H9 (cell line): ENCODE measurements around the gene SRGAP3. TPM values are rescaled to one million over a fixed set of nuclear protein-coding genes. Genes with fewer than 3 reads are reported as not detected.

Experiments used
- DNase-seq: peaks from one replicate; pipeline ENCODE4 v3.0.0-alpha.2; 2017
- H2AFZ ChIP-seq: one replicate; pipeline ENCODE4 v1.6.1; 2013; ENCODE audit warnings: mild to moderate bottlenecking, low read length, control low read depth, moderate library complexity
- H2AK5ac ChIP-seq: 2 replicates; pipeline ENCODE4 v1.6.1; 2013; ENCODE audit warnings: low read length, control low read depth, mixed read lengths; ENCODE audit not compliant: insufficient read length
- H2BK120ac ChIP-seq: one replicate; pipeline ENCODE4 v1.6.1; 2013; ENCODE audit warnings: low read depth, mild to moderate bottlenecking, low read length, control low read depth, inconsistent platforms; ENCODE audit not compliant: poor library complexity, severe bottlenecking
- H2BK12ac ChIP-seq: 2 replicates; pipeline ENCODE4 v1.6.1; 2013; ENCODE audit warnings: low read length, control low read depth, mixed read lengths, low read depth; ENCODE audit not compliant: insufficient read length
- H2BK15ac ChIP-seq: 2 replicates; pipeline ENCODE4 v1.6.1; 2013; ENCODE audit warnings: low read depth, low read length, control low read depth
- H2BK20ac ChIP-seq: one replicate; pipeline ENCODE4 v1.6.1; 2013; ENCODE audit warnings: low read depth, mild to moderate bottlenecking, low read length, control low read depth, inconsistent platforms; ENCODE audit not compliant: poor library complexity, severe bottlenecking
- H2BK5ac ChIP-seq: 2 replicates; pipeline ENCODE4 v1.6.1; 2013; ENCODE audit warnings: low read length, control low read depth, mixed read lengths; ENCODE audit not compliant: insufficient read length
- H3K14ac ChIP-seq: 2 replicates; pipeline ENCODE4 v1.6.1; 2013; ENCODE audit warnings: low read length, control low read depth; ENCODE audit not compliant: insufficient read depth
- H3K18ac ChIP-seq: 2 replicates; pipeline ENCODE4 v1.6.1; 2013; ENCODE audit warnings: low read depth, mild to moderate bottlenecking, mixed read lengths, low read length, control low read depth; ENCODE audit not compliant: insufficient read length
- H3K23ac ChIP-seq: 2 replicates; pipeline ENCODE4 v1.6.1; 2013; ENCODE audit warnings: low read length, control low read depth, mixed read lengths, low read depth; ENCODE audit not compliant: insufficient read length
- H3K23me2 ChIP-seq: 2 replicates; pipeline ENCODE4 v1.6.1; 2013; ENCODE audit warnings: low read depth, mild to moderate bottlenecking, mixed read lengths, low read length, control low read depth; ENCODE audit not compliant: insufficient read length, poor library complexity, severe bottlenecking
- H3K27ac ChIP-seq: 2 replicates; pipeline ENCODE4 v1.5.1; 2013; ENCODE audit warnings: low read length, control low read depth, mixed read lengths, low read depth; ENCODE audit not compliant: insufficient read length
- H3K27me3 ChIP-seq: 2 replicates; pipeline ENCODE4 v1.6.1; 2013; ENCODE audit warnings: low read length, control low read depth, inconsistent platforms; ENCODE audit not compliant: insufficient read depth
- H3K4ac ChIP-seq: 2 replicates; pipeline ENCODE4 v1.6.1; 2013; ENCODE audit warnings: low read depth, mild to moderate bottlenecking, control low read depth, inconsistent platforms, low read length, moderate library complexity
- H3K4me1 ChIP-seq: 2 replicates; pipeline ENCODE4 v1.6.1; 2013; ENCODE audit warnings: low read length, control low read depth, inconsistent platforms; ENCODE audit not compliant: insufficient read depth
- H3K4me2 ChIP-seq: 2 replicates; pipeline ENCODE4 v1.6.1; 2013; ENCODE audit warnings: low read length, control low read depth, mixed read lengths; ENCODE audit not compliant: insufficient read length, insufficient read depth
- H3K56ac ChIP-seq: 2 replicates; pipeline ENCODE4 v1.6.1; 2013; ENCODE audit warnings: low read depth, mild to moderate bottlenecking, mixed read lengths, low read length, control low read depth; ENCODE audit not compliant: insufficient read length
- H3K79me1 ChIP-seq: 2 replicates; pipeline ENCODE4 v1.6.1; 2013; ENCODE audit warnings: low read depth, mild to moderate bottlenecking, moderate library complexity, low read length, control low read depth, inconsistent platforms; ENCODE audit not compliant: insufficient read depth, poor library complexity, severe bottlenecking
- H3K79me2 ChIP-seq: 2 replicates; pipeline ENCODE4 v1.6.1; 2013; ENCODE audit warnings: low read length, control low read depth, inconsistent platforms; ENCODE audit not compliant: insufficient read depth
- H3K9ac ChIP-seq: 2 replicates; pipeline ENCODE4 v1.6.1; 2013; ENCODE audit warnings: low read length, control low read depth, mixed read lengths; ENCODE audit not compliant: insufficient read length; ENCODE audit errors: extremely low read depth
- H3K9me3 ChIP-seq: one replicate; pipeline ENCODE4 v1.6.1; 2013; ENCODE audit warnings: low read depth, low read length, inconsistent platforms; ENCODE audit not compliant: control insufficient read depth
- H3T11ph ChIP-seq: one replicate; pipeline ENCODE4 v1.6.1; 2013; ENCODE audit warnings: mild to moderate bottlenecking, low read length, control low read depth, inconsistent platforms
- H4K20me1 ChIP-seq: one replicate; pipeline ENCODE4 v1.6.1; 2013; ENCODE audit not compliant: control insufficient read depth, insufficient read length, insufficient read depth
- H4K5ac ChIP-seq: 2 replicates; pipeline ENCODE4 v1.6.1; 2013; ENCODE audit warnings: low read depth, mild to moderate bottlenecking, mixed read lengths, low read length, control low read depth; ENCODE audit not compliant: insufficient read length
- H4K8ac ChIP-seq: replicated peaks from 2 replicates; pipeline ENCODE4 v1.6.1; 2013; ENCODE audit warnings: low read length, control low read depth, mixed read lengths, low read depth; ENCODE audit not compliant: insufficient read length
- H4K91ac ChIP-seq: 2 replicates; pipeline ENCODE4 v1.6.1; 2013; ENCODE audit warnings: low read depth, mild to moderate bottlenecking, moderate library complexity, mixed read lengths, low read length, control low read depth; ENCODE audit not compliant: insufficient read length
- H3K27ac Mint-ChIP-seq, 3 experiments: 2 replicates in 2 of 3; 3 replicates in 1 of 3; pipeline ENCODE4 v1.8.0; 2020 to 2021; ENCODE audit warnings: mixed read lengths in 3 of 3, mild to moderate bottlenecking in 1 of 3, moderate library complexity in 1 of 3
- H3K27me3 Mint-ChIP-seq: 2 replicates; pipeline ENCODE4 v1.8.0; 2021; ENCODE audit warnings: low read depth, mild to moderate bottlenecking, moderate library complexity, mixed read lengths
- H3K36me3 Mint-ChIP-seq, 3 experiments: 2 replicates in 2 of 3; 3 replicates in 1 of 3; pipeline ENCODE4 v1.8.0; 2020 to 2021; ENCODE audit warnings: low read depth in 3 of 3, mixed read lengths in 3 of 3; ENCODE audit not compliant: insufficient read depth in 1 of 3
- H3K4me1 Mint-ChIP-seq, 2 experiments: 2 replicates each; pipeline ENCODE4 v1.8.0; 2020; ENCODE audit warnings: mixed read lengths in 2 of 2
- H3K4me3 Mint-ChIP-seq, 2 experiments: 2 replicates in 1 of 2; 3 replicates in 1 of 2; pipeline ENCODE4 v1.8.0; 2020 to 2021; ENCODE audit warnings: mild to moderate bottlenecking in 2 of 2, mixed read lengths in 2 of 2, moderate library complexity in 1 of 2
- H3K9me3 Mint-ChIP-seq, 2 experiments: 2 replicates in 1 of 2; 3 replicates in 1 of 2; pipeline ENCODE4 v1.8.0; 2020; ENCODE audit warnings: mild to moderate bottlenecking in 2 of 2, mixed read lengths in 2 of 2, moderate library complexity in 1 of 2
- CTCF ChIP-seq: fragments of 200-600 bp; sonication (generic); conservative IDR thresholded peaks from 3 replicates; pipeline ENCODE4 v1.8.0; 2021; ENCODE audit warnings: antibody characterized with exemption, mild to moderate bottlenecking
- WGBS: extraction: QIAGEN DNeasy Blood & Tissue Kit; methylation state at CpG from one replicate; pipeline ENCODE4 v1.1.7; 2013; ENCODE audit warnings: missing lambda C conversion rate, low lambda C conversion rate, mixed read lengths; ENCODE audit not compliant: insufficient read length; ENCODE audit errors: extremely low coverage; 5-methylcytosine and 5-hydroxymethylcytosine counted together
- total RNA-seq: library from RNA; stranded (reverse); gene quantifications from 2 replicates; pipeline ENCODE4 v1.2.1, GENCODE V29; 2021

Gene SRGAP3
- total RNA-seq, 1 experiment from 2014 or later = 3.4 TPM

- no peak overlapping the region for H3K56ac ChIP-seq
- H2AFZ ChIP-seq = no peak overlapping the region
- WGBS = no CpG with 5 or more reads among the region's 17 CpGs
- Mint-ChIP-seq H3K4me3 (no peak overlapping the region; a peak in 1 of 5 replicates), H3K27me3 (no peaks in the 10 kb centered on the region), H3K36me3 (no peaks in the 10 kb centered on the region; a peak in 1 of 7 replicates), H3K4me1 (peaks cover 32 to 53% of the 10 kb centered on the region in 2 experiments), H3K9me3 (no peaks in the 10 kb centered on the region), H3K27ac (peak overlapping the region in 1 of 3 experiments; percentile 88; a peak in 2 of 7 replicates)
- H3K23ac ChIP-seq = no peak overlapping the region
- no peak for DNase-seq
- no peak overlapping the region for H3K18ac ChIP-seq
- H4K91ac ChIP-seq = no peak overlapping the region
- H3K27ac ChIP-seq = no peak overlapping the region
- no peak overlapping the region for H3K4ac ChIP-seq
- H2BK20ac ChIP-seq = no peak overlapping the region
- no peak overlapping the region; the same call in 1 of the 2 replicates for H3K14ac ChIP-seq
- no peaks in the 10 kb centered on the region for H3K27me3 ChIP-seq
- H2BK15ac ChIP-seq = no peak overlapping the region
- no peak overlapping the region for H2BK12ac ChIP-seq
- H4K20me1 ChIP-seq = no peaks in the 10 kb centered on the region
- H3K4me1 ChIP-seq = no peaks in the 10 kb centered on the region
- H3T11ph ChIP-seq = no peak overlapping the region
- H3K9me3 ChIP-seq = no peaks in the 10 kb centered on the region
- H3K23me2 ChIP-seq = no peaks in the 10 kb centered on the region
- H4K8ac ChIP-seq = no peak overlapping the region
- no peaks in the 10 kb centered on the region for H3K79me1 ChIP-seq
- H3K9ac ChIP-seq = no peak overlapping the region
- no peak for TF ChIP-seq CTCF
- H2AK5ac ChIP-seq = no peak overlapping the region
- no peak overlapping the region for H3K4me2 ChIP-seq
- H4K5ac ChIP-seq = no peak overlapping the region
- H2BK5ac ChIP-seq = no peak overlapping the region
- H3K79me2 ChIP-seq = no peaks in the 10 kb centered on the region
- no peak overlapping the region for H2BK120ac ChIP-seq
Measured at GRCh38 chr3:9204253-9204992, 45.0 kb downstream of the SRGAP3 start.
